Ramos (cell line): ENCODE data around the gene DPEP2.

Experiments used
- in situ Hi-C: fragments of 300-500 bp; cut with MboI; formaldehyde crosslinking; loops from one replicate; pipeline ENCODE4 v1.14.3; 2022; ENCODE audit warnings: low sequenced_read_pairs; ENCODE audit not compliant: unreplicated experiment

Gene DPEP2

DNA sequence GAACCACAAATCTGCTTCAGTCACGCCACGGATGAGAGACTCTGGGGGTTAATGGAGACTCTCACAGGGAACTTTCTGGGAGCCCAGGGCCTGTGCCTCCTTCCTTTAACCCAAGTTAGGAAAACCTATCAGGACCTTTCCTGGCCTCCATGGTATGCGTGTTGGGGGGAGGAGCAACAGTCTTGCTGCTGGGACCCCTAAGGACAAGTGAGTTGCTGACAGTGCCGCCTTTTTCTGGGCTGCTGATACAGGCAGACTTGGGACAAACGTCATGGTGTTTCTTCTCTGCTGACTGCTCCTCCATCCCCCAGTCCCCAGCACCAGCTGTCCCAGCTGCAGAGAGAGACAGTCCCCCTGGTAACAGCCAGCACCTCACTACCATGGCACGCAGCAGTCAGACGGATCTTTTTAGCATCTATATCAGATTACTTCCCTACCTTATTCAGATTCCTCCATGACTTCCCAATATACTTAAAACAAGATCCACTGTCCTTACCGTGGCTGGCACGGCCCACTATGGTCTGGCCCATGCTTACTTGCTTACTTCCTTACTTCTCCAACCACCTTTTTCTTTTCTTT lies 10.0 kb upstream of the DPEP2 start:
- in situ Hi-C loops: no loop called here

DNA sequence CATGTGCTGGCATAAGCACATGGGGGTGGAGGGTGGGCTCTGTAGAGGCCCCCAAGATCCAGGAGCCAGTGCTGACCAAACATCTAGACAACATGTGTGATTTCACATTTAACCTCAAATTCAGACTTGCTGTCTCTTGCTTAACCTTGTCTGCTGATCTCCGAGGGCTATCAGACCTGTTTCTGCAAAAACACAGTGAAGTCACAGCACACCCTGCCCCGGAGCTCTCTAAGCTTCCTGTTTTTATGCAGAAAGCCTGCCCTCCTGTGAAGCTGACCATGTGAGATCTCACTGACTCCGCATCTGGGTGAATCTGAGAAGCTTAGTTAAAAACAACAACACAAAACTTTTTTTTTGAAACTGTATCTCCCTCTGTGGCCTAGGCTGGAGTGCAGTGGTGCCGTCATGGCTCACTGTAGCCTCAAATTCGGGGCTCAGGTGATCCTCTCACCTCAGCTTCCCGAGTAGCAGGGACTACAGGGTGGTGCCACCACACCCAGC lies 6.6 kb upstream of the DPEP2 start:
- in situ Hi-C loops: no loop called here

DNA sequence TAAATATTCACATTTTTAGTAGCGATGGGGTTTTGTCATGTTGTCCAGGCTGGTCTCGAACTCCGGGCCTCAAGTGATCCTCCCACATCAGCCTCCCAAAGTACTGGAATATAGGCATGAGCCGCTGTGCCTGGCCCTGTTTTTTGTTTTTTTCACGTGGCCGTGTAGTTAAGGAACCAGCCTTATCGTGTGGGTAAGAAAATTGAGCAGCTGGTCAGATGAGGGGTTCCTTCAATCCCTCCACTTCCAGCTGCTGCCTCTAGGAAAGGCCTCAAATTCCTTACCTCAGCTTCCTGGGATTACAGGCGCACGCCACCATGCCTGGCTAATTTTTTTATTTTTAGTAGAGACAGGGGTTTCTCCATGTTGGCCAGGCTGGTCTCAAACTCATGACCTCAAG lies 5.9 kb upstream of the DPEP2 start:
- in situ Hi-C loops: no loop called here

DNA sequence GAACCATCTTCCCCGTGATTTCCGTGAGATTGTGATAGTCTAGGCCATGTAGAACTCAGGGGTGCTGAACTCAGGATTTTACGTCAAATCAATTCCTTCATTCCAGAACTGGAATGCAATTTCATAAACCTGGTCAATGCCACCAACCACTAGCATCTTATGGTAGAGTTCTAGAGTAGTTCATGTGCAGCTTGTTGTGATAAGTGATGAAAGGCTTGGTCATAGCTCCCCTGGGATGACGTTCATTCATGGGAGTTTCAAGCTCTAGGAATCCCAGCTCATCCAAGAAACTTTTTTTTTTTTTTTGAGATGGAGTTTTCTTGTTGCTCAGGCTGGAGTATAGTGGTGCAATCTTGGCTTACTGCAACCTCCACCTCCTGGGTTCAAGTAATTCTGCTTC lies 3.7 kb upstream of the DPEP2 start:
- in situ Hi-C loops: no loop called here

DNA sequence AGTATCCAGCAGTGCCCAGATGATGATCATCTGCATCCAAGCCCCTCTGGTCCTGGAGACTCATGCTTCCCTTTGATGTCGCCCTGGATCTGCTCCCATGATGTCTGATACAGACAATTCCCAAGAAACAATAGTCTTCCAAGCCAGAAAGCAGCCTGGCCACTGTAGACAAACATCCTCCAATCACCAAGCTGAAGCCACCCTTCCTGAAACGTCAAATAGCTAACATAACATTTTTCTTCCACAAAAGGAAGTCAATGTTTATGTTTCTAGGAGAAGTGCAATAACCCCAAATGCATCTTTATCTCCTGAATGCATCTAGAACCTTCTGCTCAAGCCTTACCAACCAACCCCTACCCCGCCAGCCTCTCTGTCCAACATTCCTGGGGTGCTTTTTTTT lies 1.2 kb upstream of the DPEP2 start:
- in situ Hi-C loops: no loop called here

DNA sequence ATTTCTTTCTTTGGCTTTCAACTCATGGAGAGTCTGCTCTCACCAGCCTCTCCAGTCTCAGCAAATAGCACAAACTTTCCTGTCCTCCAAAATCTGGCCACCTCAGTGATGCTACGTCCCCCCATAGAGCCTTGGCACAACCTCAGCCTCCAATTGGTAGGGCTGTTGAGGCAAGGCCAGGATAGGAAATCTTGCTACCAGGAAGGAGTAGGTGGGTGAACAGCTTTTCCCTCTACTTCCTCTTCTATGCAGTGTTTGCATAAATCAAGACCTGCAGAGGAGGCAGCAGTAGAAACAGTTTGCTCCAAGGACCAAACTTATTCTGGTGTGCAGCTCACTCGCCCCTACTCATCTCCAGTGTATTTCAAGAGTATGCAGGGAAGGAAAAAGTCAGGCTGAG lies 701 bp upstream of the DPEP2 start:
- in situ Hi-C loops: loop anchor here (10.0 kb wide), 1 partner anchor 235 kb away; the partner anchor contains the start of gene ESRP2

DNA sequence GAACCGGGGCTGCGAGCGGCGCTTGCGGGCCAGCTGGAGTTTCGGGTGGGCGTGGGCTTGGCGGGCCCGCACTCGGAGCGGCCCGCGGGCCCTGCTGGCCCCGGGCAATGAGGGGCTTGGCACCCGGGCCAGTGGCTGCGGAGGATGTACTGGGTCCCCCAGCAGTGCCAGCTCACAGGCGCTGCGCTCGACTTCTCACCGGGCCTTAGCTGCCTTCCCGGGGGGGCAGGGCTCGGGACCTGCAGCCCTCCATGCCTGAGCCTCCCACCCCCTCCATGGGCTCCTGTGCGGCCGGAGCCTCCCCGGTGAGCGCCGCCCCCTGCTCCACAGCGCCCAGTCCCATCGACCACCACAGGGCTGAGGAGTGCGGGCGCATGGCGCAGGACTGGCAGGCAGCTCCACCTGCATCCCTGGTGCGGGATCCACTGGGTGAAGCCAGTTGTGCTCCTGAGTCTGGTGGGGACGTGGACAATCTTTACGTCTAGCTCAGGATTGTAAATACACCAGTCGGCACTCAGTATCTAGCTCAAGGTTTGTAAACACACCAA lies 979 bp downstream of the DPEP2 start:
- in situ Hi-C loops: loop anchor here (10.0 kb wide), 1 partner anchor 236 kb away; the partner anchor contains the start of gene ESRP2

DNA sequence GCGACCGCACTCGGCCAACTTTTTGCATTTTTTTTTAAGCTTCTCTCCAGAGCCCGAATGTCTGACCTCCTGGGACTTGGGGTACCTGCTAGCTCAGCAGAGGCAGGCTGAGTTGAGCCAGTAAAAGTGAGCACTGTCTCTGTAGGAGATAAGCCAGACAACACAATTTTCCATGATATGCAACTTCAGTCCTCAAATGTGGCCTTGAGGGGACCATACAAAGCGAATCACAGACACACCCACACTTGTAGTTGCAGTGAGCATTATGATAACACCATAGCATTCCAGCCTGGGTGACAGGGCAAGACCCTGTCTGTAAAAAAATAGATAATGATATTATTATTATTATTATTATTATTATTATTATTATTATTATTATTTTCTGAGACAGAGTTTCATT lies 2.6 kb downstream of the DPEP2 start:
- in situ Hi-C loops: loop anchor here (10.0 kb wide), 1 partner anchor 238 kb away; the partner anchor contains the start of gene ESRP2

DNA sequence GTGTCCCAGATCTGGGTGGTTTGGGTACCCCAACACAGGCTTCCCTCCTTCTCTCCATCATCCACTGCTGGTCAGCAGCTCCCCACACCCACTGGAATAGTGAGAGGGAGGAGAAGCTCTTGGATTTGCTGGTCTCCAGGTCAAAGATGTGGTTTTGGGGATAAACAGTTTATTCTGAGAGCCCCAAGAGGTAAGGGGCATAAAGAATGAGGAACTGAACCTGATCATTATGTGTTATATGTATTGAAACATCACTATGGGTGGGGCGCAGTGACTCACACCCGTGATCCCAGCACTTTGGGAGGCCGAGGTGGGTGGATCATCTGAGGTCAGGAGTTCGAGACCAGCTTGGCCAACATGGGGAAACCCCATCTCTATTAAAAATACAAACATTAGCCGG lies 3.9 kb downstream of the DPEP2 start:
- in situ Hi-C loops: loop anchor here (10.0 kb wide), 1 partner anchor 239 kb away; the partner anchor contains the start of gene ESRP2

DNA sequence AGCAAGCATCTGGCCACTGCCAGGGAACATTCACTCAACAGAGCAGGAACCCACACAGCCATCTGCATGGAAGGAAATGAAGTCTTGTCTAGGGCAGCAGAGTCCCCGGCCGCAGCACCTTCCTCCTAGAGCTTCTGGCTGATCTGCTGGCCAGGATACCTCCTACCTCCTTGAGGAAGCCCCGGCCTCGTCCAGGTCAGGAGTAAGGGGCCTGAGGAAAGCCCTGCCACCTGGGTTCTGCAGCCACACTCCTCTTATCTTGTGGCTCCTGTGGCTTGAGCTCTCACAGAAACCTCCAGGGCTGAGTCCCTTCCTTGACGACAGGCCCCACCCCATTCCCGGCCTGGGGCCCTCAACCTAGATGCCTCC lies 5.3 kb downstream of the DPEP2 start:
- in situ Hi-C loops: loop anchor here (10.0 kb wide), 1 partner anchor 241 kb away; the partner anchor contains the start of gene ESRP2

DNA sequence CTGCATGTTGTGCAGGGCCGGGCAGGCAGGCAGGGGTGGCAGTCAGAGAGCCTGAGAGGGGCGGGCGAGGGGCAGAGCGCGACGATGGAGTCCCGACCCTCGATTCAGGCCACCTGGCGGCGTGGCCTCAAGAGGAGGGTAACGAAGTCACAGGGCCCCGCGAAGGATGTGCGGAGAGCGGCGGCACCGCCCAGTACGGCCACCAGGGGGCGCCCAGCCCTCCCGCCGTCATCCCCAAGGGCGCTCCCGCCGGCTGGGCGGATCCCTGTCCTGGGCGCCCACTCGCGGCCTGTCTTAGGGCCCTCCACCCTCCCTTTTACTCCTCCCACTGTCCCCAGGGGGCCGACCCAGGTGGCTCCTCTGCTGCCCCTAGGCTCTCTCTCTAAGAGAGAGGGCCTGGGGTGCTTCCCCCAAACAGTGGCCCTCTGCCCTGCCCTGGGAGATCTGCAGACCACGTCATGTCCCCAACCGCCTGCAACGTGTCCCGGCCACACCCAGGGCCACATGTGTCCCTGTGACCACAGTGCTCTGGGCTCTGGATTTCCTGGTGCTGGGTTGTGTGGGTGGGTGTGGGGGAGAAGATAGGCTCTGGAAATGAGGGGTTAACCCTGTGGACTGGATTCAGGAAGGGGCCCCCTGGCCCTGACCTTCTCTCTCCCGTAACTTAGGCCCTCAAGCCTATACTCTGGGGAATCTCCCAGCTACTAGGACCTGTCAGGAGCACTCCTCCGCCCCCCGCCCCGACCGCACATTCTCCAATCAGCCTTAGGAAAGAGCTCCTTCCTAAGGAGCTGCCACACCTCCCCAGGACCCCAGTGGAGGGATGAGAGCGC lies 5.9 kb downstream of the DPEP2 start:
- in situ Hi-C loops: loop anchor here (10.0 kb wide), 1 partner anchor 241 kb away; the partner anchor contains the start of gene ESRP2

DNA sequence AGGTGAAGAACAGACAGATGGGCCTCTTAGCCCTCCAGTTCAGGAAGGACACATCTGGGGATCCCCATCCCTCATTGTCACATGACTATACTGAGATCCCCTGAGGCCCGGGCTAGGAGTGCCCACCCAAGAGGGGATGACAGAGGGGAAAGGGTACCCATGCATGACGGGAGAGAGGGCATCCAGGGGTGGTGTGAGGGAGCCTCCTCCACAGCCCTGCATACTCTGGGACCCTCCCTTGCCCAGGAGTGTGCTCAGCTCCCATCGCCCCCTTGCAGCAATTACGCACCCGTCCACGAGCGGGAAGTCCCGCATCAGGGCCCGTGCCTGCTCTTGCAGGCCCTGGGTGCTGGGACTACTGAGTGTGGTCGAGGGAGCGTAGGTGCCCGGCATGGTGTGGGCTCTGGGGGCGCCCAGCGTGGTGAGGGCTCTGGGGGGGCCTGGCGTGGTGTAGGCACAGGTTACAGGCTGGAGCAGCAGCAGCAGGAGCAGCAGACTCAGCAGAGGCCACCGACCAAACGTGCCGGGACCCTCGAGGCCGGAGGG lies 6.5 kb downstream of the DPEP2 start:
- in situ Hi-C loops: loop anchor here (10.0 kb wide), 1 partner anchor 242 kb away; the partner anchor contains the start of gene ESRP2

DNA sequence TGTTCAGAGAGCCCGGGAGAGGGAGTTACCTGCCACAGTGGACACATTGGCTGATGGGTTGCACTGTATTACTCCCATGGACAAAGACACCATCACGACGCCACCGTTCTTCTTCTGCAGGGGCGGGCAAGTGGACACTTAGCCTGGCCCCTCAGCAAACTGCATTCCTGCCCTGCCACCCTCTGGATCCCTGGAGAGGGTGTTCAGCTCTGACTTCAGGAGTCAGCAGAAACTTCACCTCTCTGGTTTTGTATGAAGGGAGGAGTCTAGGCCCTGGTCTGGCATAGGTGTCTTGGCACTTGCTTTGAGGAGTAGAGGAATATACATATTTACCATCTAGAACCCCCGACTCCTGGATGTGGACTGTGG lies 9.3 kb downstream of the DPEP2 start:
- in situ Hi-C loops: loop anchor here (10.0 kb wide), 1 partner anchor 245 kb away; the partner anchor contains the start of gene ESRP2

DNA sequence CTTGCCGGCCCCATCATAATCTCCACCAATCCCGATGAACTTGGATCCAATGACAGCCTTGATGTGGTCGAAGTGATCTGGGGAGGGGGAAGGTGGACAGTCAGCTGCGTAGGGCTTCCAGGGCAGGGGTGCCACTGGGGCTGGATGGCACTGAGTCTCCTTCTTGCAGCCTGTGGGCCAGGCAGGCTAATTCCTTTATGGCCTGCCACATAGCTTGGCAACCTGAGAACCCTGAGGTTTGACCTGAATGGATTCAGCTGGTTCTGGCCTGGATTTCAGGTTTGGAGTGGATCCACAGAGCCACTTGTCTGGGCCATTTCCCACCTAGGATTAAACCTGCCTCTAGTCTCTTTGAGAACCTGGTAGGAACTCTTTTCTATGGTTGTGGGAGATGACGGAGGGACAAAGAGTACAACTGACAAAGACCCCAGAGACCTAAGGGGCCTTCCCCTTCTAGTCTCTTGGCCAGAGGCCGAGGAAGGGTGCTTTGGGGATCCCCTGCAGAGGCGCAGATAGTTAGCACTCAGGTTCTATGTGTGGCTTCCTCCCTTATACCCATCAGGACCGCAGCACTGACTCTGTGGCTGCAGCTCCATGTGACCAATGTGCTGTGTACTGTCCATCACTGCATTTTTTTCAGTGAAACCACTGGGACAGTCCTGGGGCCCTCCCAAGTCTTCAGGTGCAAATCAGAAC lies 9.8 kb downstream of the DPEP2 start:
- in situ Hi-C loops: loop anchor here (10.0 kb wide), 1 partner anchor 245 kb away; the partner anchor contains the start of gene ESRP2

DNA sequence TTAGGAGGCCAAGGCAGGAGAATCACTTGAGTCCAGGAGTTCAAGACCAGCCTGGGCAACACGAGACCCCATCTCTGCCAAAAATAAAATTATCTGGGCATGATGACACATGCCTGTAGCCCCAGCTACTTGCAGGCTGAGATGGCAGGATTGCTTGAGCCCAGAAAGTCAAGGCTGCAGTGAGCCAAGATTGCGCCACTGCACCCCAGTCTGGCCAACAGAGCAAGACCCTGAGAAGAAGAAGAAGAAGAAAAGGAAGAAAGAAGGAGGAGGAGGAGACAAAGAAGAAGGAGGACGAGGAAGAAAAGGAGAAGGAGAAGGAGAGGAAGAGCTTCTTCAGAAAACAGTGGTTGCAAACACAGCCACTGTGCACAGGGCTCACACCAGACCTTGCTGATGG lies 10.6 kb downstream of the DPEP2 start:
- in situ Hi-C loops: no loop called here

DNA sequence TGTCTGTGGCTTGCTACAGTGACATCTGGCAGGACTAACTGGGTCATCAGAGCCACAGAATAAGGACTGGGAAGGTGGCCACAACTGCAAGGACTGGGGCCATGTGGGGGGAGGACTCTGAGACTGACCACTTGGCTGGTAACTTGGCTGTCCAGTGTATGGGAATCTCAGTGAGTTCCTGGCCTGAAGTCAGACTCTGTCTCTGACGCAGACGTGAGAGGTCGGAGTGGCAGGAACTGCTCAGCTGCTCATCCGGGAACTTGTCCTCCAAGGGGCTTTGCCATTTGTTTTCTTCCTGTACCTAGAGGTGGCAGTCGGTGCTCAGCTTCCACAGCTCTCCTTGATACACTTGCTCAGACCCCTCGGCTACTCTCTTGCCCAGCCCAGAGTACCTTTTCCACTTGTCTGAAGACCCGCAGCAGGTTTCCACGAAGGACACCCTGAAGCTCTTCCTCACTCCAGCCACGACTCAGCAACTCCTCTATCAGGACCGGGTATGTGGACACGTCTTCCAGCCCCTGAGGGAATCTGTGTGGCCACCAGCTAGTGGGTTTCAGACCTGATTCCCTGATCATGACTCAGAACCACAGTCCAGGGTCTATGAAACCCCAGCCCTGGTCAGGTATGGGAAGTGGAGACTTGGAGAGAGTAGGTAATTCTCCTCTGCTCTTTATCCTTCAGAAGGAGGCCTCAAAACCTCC lies 11.7 kb downstream of the DPEP2 start:
- in situ Hi-C loops: no loop called here

DNA sequence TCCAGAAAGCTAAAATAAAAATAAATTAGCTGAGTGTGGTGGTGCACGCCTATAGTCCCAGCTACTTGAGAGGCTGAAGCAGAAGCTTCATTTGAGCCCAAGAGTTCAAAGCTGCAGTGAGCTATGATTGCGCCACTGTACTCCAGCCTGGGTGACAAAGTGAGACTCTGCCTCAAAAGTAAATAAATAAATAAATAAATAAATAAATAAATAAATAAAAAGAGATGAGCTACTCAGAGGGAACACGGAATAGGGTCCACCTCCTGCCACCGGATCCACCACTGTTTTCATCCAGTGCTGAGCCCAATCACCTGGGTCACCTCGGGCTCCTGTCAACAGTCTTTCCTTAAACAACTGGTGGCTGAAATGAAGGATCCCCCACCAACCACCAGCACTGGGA lies 12.3 kb downstream of the DPEP2 start:
- in situ Hi-C loops: no loop called here

DNA sequence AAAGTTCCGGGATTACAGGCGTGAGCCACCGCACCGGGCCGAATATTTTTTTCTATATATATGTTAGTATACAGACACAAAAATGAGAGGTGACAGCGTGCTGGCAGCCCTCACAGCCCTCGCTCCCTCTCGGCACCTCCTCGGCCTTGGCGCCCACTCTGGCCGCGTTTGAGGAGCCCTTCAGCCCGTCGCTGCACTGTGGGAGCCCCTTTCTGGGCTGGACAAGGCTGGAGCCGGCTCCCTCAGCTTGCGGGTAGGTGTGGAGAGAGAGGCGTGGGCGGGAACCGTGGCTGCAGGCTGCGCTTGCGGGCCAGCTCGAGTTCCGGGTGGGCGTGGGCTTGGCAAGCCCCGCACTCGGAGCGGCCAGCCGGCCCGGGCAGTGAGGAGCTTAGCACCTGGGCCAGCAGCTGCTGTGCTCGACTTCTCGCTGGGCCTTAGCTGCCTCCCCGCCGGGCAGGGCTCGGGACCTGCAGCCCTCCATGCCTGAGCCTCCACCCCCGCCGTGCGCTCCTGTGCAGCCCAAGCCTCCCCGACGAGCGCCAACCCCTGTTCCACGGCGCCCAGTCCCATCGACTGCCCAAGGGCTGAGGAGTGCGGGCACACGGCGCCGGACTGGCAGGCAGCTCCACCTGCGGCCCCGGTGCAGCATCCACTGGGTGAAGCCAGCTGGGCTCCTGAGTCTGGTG lies 17.1 kb downstream of the DPEP2 start:
- in situ Hi-C loops: no loop called here
